ENCODE data around the gene TACC3. TPM values are rescaled to one million over a fixed set of nuclear protein-coding genes. Genes with fewer than 3 reads are reported as not detected.

The TACC3 gene
- total RNA-seq, 4 donors from 2014 or later: 5.9 to 175 (median 23.1) TPM

DNA sequence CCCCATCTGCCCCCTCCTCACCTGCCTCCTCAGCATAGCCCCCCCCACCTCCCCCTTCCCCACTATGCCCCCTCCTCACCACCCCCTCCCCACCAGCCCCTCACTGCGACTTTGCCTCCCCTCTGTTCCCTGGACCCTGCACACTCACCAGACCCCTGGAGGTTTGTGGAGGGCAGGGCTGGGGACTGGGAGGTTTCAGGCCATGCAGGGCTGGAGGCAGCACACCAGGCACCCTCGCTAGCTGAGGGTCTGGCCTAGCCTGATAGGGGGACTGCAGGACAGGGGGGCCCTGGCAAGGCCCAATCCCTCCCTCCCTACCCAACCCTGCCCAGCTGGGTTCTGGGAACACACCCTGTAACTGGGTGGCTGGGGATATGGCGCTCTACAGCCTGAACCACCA, 28.0 kb downstream of the TACC3 start:
- Histone ChIP-seq H3K4me3 (no peak overlapping the region), H3K9me3 (no peaks in the 10 kb centered on the region), H3K36me3 (no peaks in the 10 kb centered on the region), H3K27ac (no peak overlapping the region), H3K27me3 (peaks cover 5% of the 10 kb centered on the region), H3K4me1 (peaks cover 0 to 22% (median 12%) of the 10 kb centered on the region in 4 donors)
- intact Hi-C loops (cut with DNase I; ENCODE audit: low total_unique reads): loop anchor here (5.0 kb wide), 2 partner anchors 63 to 148 kb away; no protein-coding TSS in a partner anchor
- TF ChIP-seq, protein P1, sequence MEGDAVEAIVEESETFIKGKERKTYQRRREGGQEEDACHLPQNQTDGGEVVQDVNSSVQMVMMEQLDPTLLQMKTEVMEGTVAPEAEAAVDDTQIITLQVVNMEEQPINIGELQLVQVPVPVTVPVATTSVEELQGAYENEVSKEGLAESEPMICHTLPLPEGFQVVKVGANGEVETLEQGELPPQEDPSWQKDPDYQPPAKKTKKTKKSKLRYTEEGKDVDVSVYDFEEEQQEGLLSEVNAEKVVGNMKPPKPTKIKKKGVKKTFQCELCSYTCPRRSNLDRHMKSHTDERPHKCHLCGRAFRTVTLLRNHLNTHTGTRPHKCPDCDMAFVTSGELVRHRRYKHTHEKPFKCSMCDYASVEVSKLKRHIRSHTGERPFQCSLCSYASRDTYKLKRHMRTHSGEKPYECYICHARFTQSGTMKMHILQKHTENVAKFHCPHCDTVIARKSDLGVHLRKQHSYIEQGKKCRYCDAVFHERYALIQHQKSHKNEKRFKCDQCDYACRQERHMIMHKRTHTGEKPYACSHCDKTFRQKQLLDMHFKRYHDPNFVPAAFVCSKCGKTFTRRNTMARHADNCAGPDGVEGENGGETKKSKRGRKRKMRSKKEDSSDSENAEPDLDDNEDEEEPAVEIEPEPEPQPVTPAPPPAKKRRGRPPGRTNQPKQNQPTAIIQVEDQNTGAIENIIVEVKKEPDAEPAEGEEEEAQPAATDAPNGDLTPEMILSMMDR (IDR thresholded peaks at IDR 0.05): no peak
- TF ChIP-seq POLR2A (IDR thresholded peaks at IDR 0.05) (no peak), POLR2AphosphoS5 (IDR thresholded peaks at IDR 0.05) (no peak), EP300 (IDR thresholded peaks at IDR 0.05; ENCODE audit: low read depth) (no peak)
- 70% methylated on average over 2 of the region's 3 CpGs; no CpG with 5 or more reads in 1 of the 2 donors for WGBS, 2 donors (ENCODE audit: low coverage in 1 of 2)
- in situ Hi-C loops (cut with MboI; ENCODE audit: low pct_ligation_motif_present in 1 of 4, low pct_unique_long_range_greater_than_20kb in 1 of 4, low sequenced_read_pairs in 3 of 4): loop anchor here in 1 of 4 donors (10.0 kb wide), 2 partner anchors 65 to 155 kb away; no protein-coding TSS in a partner anchor
- DNase-seq: no peak

DNA sequence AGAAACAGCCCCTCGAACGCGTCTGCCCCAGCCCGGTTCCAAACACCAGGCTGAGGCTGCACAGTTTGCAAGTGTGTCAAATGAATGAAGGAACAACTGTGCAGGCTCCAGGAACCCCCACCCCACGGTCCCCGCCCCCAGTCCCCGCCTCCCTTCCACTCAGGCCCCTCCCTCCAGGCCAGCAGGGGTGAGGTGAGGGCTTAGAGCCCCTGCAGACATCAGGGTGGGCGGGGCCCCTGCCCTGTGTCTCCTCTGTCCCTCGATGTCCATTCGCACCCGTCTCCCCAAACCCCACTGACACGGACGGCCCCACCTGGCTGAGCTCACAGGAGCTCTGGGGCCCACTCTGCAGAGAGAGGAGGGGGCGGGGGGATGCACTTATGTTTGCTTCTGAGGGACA, 28.5 kb downstream of the TACC3 start:
- no peak overlapping the region for H3K27ac ChIP-seq
- no peak overlapping the region for H3K4me3 ChIP-seq
- in situ Hi-C loops (cut with MboI; ENCODE audit: low pct_ligation_motif_present in 1 of 4, low pct_unique_long_range_greater_than_20kb in 1 of 4, low sequenced_read_pairs in 3 of 4): loop anchor here in 2 of 4 donors (10.0 kb wide), 2 partner anchors 65 to 155 kb away; no protein-coding TSS in a partner anchor
- intact Hi-C loops (cut with DNase I; ENCODE audit: low total_unique reads): loop anchor here (5.0 kb wide), 2 partner anchors 62 to 147 kb away; no protein-coding TSS in a partner anchor
- no peaks in the 10 kb centered on the region for H3K36me3 ChIP-seq
- no peak for TF ChIP-seq POLR2AphosphoS5 (IDR thresholded peaks at IDR 0.05)
- no peak for TF ChIP-seq EP300 (IDR thresholded peaks at IDR 0.05; ENCODE audit: low read depth)
- no peak for TF ChIP-seq POLR2A (IDR thresholded peaks at IDR 0.05)
- TF ChIP-seq, protein P1 (IDR thresholded peaks at IDR 0.05): no peak
- peaks cover 0 to 22% (median 12%) of the 10 kb centered on the region in 4 donors for H3K4me1 ChIP-seq
- H3K9me3 ChIP-seq: no peaks in the 10 kb centered on the region
- no peak for DNase-seq
- WGBS, 2 donors (ENCODE audit: low coverage in 1 of 2): 78% methylated on average over 11 of the region's 14 CpGs; no CpG with 5 or more reads in 1 of the 2 donors
- H3K27me3 ChIP-seq: peaks cover 5% of the 10 kb centered on the region

DNA sequence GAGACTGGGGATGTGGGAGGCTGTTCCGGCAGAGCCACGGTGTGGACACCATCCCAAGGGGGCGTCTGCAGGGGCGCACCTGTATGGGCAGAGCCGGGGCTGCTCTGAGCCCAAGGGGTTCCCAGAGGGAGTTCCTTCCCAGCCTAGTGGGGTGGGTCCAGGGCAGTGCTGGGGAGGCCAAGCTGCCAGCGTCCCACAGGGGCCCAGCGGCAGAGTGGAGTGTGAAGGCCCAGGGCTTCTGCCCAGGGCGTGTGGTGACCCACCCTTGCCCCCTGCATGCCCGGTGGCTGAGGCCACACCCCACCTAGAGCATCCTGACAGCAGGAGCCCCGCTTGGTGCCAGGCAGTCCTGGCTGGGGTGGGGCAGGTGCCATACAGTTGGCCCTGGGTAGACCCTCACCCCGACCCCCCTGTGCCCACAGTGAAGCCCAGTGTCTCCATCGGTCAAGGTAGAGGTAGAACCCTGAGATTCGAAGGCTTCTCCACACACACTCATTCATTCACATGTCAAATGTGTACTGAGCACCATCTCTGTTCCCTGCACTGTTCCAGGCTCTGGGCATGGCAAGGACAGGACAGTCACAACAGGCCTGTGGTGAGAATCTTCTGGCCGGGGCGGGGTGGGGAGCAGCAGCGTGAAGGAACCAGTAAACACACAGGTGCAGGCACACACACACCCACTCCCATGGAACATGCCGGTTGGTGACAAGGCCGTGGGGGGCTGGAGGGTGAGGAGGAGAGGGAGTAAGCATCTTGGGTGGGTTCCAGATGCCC, 29.2 kb downstream of the TACC3 start:
- peaks cover 0 to 22% (median 12%) of the 10 kb centered on the region in 4 donors for H3K4me1 ChIP-seq
- H3K4me3 ChIP-seq: no peak overlapping the region
- intact Hi-C loops (cut with DNase I; ENCODE audit: low total_unique reads): no loop called here
- no peak overlapping the region for H3K27ac ChIP-seq
- 81 to 90% methylated on average over 2 to 18 of the region's 18 CpGs for WGBS, 2 donors (ENCODE audit: low coverage in 1 of 2)
- H3K36me3 ChIP-seq: no peaks in the 10 kb centered on the region
- in situ Hi-C loops (cut with MboI; ENCODE audit: low pct_ligation_motif_present in 1 of 4, low pct_unique_long_range_greater_than_20kb in 1 of 4, low sequenced_read_pairs in 3 of 4): loop anchor here in 1 of 4 donors (10.0 kb wide), 1 partner anchor 64 kb away; no protein-coding TSS in a partner anchor
- DNase-seq: no peak
- TF ChIP-seq EP300 (IDR thresholded peaks at IDR 0.05; ENCODE audit: low read depth) (no peak), POLR2A (IDR thresholded peaks at IDR 0.05) (no peak), POLR2AphosphoS5 (IDR thresholded peaks at IDR 0.05) (no peak)
- TF ChIP-seq, protein P1 (IDR thresholded peaks at IDR 0.05): no peak
- peaks cover 5% of the 10 kb centered on the region for H3K27me3 ChIP-seq
- H3K9me3 ChIP-seq: no peaks in the 10 kb centered on the region

DNA sequence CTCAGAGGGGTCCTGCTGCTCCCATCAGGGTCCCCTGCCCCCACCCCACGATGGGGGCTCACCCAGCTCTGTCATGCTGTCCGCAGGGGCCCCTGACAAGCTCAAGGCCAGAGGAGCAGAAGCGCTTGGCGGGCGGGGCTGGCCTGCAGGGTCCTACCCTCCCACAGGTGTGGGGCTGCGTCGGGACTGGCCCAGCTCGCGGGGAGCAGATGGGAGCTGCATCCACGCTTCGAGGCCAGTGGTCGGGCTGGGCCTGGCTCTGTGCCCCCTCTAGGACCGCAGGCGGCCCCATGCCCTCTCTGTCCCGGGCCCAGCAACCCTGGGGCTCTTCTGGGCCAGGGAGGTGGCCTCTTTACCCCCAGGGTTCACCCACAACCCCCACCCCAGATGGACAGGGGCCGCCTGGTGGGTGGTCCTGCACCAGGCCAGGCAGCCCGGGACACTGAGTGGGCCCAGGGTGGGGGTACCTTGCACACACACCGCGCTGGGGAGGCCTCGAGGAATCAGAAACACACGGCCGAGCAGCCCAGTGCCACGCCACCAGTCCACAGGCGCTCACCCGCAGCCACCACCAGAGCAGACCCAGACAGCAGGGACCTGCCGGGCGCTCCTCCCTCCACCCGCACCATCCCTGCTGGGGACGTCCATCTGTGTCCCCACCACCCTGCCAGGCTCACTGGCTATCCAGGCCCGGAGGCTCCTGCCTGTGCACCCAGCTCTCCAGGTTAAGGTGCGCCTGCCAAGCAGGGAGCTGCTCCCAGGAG, 30.0 kb downstream of the TACC3 start:
- intact Hi-C loops (cut with DNase I; ENCODE audit: low total_unique reads): no loop called here
- WGBS, 2 donors (ENCODE audit: low coverage in 1 of 2): 82% methylated on average over 29 of the region's 31 CpGs; no CpG with 5 or more reads in 1 of the 2 donors
- H3K27ac ChIP-seq: no peak overlapping the region
- in situ Hi-C loops (cut with MboI; ENCODE audit: low pct_ligation_motif_present in 1 of 4, low pct_unique_long_range_greater_than_20kb in 1 of 4, low sequenced_read_pairs in 3 of 4): loop anchor here in 1 of 4 donors (10.0 kb wide), 1 partner anchor 63 kb away; no protein-coding TSS in a partner anchor
- H3K9me3 ChIP-seq: no peaks in the 10 kb centered on the region
- no peak for DNase-seq
- H3K36me3 ChIP-seq: no peaks in the 10 kb centered on the region
- no peak for TF ChIP-seq POLR2A (IDR thresholded peaks at IDR 0.05)
- TF ChIP-seq EP300 (IDR thresholded peaks at IDR 0.05; ENCODE audit: low read depth): no peak
- TF ChIP-seq, protein P1 (IDR thresholded peaks at IDR 0.05): no peak
- peaks cover 0 to 22% (median 12%) of the 10 kb centered on the region in 4 donors for H3K4me1 ChIP-seq
- peaks cover 5% of the 10 kb centered on the region for H3K27me3 ChIP-seq
- no peak overlapping the region for H3K4me3 ChIP-seq
